NCI-H1105 treated with DMSO at 0.1 percent for 48 hours (cell line): ENCODE measurements around the gene KRT7.
A peak's percentile ranks its signal among the peaks of the same experiment; 100 is the strongest.

Experiments
- DNase-seq: peaks from one replicate; lab custom pipeline; 2025; lab: John Stamatoyannopoulos, UW

The KRT7 gene

GRCh38 chr12:52211716-52212585, 21.1 kb upstream of the KRT7 start:
- no peak for DNase-seq

GRCh38 chr12:52212701-52213563, 20.1 kb upstream of the KRT7 start:
- DNase-seq = no peak

DNA sequence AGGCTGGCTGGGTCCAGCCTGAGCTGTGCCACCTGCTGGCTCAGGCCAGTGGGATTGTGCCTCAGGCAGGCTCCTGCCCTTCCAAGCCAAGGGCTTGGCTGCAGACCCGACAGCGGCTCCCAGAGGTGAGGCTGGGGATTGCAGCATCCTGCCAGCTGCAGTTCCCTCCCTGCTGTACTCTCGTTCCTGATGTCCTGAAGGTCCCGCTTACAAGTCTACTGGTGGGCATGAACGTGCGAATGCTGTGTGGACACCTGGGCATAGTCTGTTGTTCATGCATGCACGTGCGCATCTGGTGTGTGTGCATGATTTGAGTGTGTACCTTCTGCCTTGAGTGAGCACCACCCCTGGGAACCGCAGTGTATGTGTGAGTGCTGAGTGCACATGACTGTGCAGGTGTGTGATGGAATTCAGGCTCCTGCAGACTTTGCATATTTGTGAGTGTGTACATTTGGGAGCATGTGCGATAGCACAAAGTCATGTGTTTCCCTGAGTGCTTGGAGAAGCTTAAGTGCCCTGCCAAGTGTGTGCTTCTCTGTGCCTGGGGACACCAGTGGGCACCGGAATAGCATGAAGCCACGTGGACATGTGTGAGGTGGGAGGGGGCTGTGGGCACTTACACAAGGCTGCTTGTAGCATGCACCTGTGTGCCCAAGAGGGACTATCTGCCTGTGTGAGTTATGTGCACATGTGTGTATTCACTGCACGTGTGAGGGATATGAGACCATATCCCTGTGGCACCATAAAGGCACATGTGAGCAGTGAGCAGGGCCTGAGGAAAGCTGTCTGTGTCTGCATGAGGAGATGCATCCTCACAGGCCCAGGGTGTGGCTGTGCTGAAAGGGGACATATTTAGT, 19.3 kb upstream of the KRT7 start:
- peak; percentile 28 for DNase-seq

GRCh38 chr12:52214421-52214802, 18.6 kb upstream of the KRT7 start:
- no peak for DNase-seq

- no peak for DNase-seq
Measured at GRCh38 chr12:52215587-52216031, 17.4 kb upstream of the KRT7 start.

GRCh38 chr12:52216100-52216499, 16.9 kb upstream of the KRT7 start:
- no peak for DNase-seq

DNA sequence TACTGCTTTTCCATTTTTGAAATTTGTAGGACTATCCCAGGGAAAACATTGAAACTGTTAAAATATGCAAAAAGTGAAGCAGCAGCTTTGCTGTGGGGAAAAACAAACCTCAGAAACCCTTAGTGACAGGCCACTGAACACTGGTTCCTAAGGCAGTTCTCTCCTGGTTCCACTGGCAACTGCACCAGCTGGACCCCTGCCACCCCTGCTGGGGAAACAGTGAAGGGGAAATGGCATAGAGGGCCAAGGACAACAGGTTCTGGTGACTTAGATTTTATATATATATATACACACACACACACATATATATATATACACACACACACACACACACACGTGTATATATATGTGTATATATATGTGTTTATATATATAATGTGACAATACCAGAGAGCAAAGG, 16.2 kb upstream of the KRT7 start:
- DNase-seq = no peak

- peak; percentile 64 for DNase-seq
Measured at GRCh38 chr12:52217223-52217622, 15.8 kb upstream of the KRT7 start.

DNA sequence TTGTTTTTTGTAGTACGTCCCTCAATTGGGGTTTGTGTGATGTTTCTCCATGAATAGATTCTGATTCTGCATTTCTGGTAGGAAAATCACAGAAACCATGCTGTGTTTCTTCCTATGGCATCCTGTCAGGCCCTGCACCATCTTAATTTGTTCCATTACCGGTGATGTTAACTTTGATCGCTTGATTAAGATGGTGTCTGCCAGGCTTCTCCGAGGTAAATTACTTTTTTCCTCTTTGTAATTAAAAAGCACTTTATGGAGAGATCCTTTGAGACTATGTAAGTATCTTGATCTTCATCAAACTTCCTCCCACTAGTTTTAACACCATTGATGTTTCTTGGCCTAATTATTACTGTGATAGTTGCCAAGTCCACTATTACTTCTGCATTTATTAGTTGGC, 15.0 kb upstream of the KRT7 start:
- DNase-seq = no peak

DNA sequence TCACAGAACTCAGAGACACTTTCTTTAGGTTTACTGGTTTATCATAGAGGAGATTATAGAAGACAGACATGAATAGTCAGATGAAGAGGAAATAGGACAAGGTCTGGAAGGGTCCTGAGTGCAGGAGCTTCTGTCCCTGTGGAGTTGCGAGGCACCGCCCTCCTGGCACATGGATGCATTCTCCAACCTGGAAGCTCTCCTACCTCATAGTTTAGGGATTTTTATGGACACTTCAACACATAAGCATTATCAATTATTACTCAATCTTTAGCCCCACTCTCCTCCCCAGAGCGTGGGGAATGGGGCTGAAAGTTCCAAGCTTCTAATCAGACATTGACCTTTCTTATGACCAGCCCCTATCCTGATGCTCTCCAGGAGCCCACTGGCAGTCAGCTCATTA, 12.6 kb upstream of the KRT7 start:
- no peak for DNase-seq

DNA sequence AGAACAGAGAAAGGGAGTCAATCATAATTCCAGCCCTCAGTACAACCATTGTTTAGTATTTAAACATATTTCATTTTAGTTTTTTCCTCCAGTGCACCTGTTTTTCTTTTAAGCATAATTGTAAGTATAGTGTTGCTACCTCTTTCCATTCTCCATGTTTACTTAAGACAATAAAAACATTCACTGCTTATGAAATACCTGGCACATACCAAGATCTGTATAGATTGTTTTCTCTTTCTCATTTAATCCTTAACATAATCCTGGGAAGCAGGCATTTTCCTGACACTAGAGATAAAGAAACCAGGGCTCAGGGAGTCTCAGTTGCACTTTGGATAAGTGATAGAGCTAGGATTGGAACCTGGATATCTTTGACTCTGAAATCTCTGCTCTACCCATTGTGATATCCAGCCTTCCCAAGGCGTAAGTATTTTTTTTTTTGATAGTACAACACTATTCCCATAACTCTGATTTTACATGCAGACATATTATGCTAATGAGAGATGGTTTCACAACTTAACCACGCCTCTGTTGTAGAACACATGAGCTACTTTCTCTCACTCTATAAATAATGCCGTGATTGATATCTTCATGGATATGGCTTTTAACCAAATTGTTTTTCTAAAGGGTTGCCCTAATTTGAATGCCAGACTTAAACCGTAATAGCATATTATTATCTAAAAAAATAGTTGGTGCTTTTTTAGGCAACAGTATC, 11.8 kb upstream of the KRT7 start:
- DNase-seq = no peak

DNA sequence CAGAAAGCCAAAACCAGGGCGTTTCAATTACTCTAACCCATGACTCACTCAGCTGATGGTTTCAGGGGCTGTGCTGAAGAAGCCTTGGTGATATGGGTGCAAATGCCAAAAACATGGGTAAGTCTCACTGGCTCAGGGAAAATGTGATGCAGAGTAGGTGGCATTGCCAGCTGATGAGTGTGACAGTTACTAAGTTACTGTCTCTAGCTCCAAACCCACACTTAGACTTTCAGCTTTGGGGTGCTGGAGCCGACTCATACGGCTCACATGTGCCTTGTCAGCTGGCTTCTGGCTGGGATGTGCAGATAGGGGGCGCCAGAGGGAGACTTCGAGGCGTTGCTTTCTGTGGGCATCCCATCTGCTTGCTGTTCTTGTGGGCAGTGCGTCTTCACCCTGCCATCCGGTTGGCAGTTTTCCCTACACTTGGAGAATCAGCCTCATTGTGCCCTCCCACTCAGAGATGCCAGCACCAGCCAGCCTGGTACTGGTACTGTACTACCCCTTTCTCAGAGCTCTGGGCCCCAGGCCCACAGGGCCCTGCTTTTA, 11.1 kb upstream of the KRT7 start:
- no peak for DNase-seq

- no peak for DNase-seq
Measured at GRCh38 chr12:52222692-52223091, 10.4 kb upstream of the KRT7 start.

DNA sequence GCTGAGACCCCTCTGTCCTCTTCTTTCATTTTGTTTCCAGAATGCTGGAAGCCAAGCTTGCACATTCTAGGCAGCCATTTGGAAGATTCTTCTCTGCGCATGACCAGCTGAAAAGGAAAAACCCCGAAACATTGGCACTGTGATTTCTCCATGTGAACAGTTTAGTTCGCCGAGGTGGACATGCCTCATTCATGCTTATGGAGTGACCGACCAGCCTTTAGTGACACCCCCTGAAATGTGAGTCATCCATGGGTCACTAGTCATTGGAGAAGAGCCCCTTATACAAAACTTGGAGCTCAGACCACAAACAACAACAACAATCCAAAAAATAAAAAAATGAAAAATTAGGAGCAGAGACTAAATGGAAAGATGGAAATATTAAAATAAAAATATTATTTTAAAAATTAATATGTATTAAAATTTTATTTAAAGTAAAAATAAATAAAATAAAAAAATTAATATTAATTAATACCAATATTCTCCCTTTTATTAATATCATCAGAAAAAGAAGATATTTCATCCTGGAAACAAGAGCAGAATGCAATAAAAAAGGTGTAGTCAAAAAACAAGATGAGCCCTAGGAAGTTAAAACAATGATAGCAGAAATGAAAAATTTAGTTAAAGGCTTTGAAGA, 9.5 kb upstream of the KRT7 start:
- no peak for DNase-seq

GRCh38 chr12:52224151-52224550, 8.9 kb upstream of the KRT7 start:
- no peak for DNase-seq

- no peak for DNase-seq
Measured at GRCh38 chr12:52225752-52226151, 7.3 kb upstream of the KRT7 start.

- no peak for DNase-seq
Measured at GRCh38 chr12:52226446-52226845, 6.6 kb upstream of the KRT7 start.

GRCh38 chr12:52227606-52228166, 5.4 kb upstream of the KRT7 start:
- DNase-seq = no peak

DNA sequence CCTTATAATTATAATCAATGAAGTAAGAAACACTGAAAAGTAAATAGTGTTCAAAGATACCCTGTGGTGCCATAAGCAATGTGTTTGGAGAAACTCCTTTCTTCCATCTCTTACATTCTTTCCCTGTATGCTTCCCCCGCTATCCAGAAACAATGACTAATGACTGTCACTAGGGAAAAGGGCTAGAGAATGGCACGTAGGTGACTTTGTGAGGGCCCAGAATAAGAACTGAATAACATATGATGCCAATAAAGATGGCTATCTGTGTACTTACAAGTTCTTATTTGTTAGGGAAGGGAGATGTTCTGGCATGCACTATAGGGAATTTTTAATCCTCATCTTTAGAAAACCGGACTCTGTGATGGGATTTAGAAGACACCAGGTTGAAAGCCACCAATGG, 4.7 kb upstream of the KRT7 start:
- no peak for DNase-seq

GRCh38 chr12:52228931-52229330, 4.1 kb upstream of the KRT7 start:
- DNase-seq = no peak
